Stimulated activated CD4-positive, alpha-beta T cell treated with anti-CD3 and anti-CD28 coated beads, Interleukin-4, amount 100 ng/mL, for 48 hours (primary cell): ENCODE results near the gene STOM.

ENCODE experiments used
- DNase-seq, 2 donors: peaks; one replicate each; pipeline ENCODE4 v3.0.0-alpha.2; 2020; ENCODE audit warnings: low read depth in 2 of 2

STOM gene

GRCh38 chr9:121371495-121372061 lies 1.5 kb upstream of the STOM start:
- no peak for DNase-seq

GRCh38 chr9:121368745-121369144 lies 1.3 kb downstream of the STOM start:
- DNase-seq, result no peak

- no peak for DNase-seq
These were observed 1.9 kb downstream of the STOM start for GRCh38 chr9:121368138-121368522.

GRCh38 chr9:121367306-121368137 lies 2.5 kb downstream of the STOM start:
- no peak for DNase-seq

- DNase-seq, result no peak
These were observed 3.3 kb downstream of the STOM start for GRCh38 chr9:121366611-121367192.

- DNase-seq, result no peak
These were observed 4.5 kb downstream of the STOM start for GRCh38 chr9:121365564-121365963.

GRCh38 chr9:121364886-121365285 lies 5.2 kb downstream of the STOM start:
- DNase-seq, result no peak

- DNase-seq, result no peak
These were observed 6.0 kb downstream of the STOM start for GRCh38 chr9:121364077-121364476.

- no peak for DNase-seq
These were observed 6.5 kb downstream of the STOM start for GRCh38 chr9:121363622-121363961.

- DNase-seq, result no peak
These were observed 7.0 kb downstream of the STOM start for GRCh38 chr9:121362813-121363621.

GRCh38 chr9:121360601-121361374 lies 9.3 kb downstream of the STOM start:
- DNase-seq, result no peak

- no peak for DNase-seq
These were observed 10.4 kb downstream of the STOM start for GRCh38 chr9:121359351-121360294.

GRCh38 chr9:121358751-121359150 lies 11.3 kb downstream of the STOM start:
- no peak for DNase-seq

GRCh38 chr9:121357011-121357410 lies 13.0 kb downstream of the STOM start:
- no peak for DNase-seq

GRCh38 chr9:121354762-121355161 lies 15.3 kb downstream of the STOM start:
- DNase-seq, result no peak

GRCh38 chr9:121354141-121354540 lies 15.9 kb downstream of the STOM start:
- DNase-seq, result no peak

GRCh38 chr9:121353241-121354061 lies 16.6 kb downstream of the STOM start:
- no peak for DNase-seq

- DNase-seq, result no peak
These were observed 19.0 kb downstream of the STOM start for GRCh38 chr9:121350993-121351561.

- DNase-seq, result no peak
These were observed 20.0 kb downstream of the STOM start for GRCh38 chr9:121350036-121350435.
